A549 (cell line): ENCODE measurements around the gene AKIRIN1. TPM values are rescaled to one million over a fixed set of nuclear protein-coding genes. Genes with fewer than 3 reads are reported as not detected.
"Not testable (repeated sequence)": the region's sequence is repeated elsewhere in the genome, so short reads cannot be mapped to it uniquely, and the experiment has no call there.

Experiments
- ATAC-seq, 2 experiments: fragments of 200-7000 bp in 1 of 2; fragments of >200 bp in 1 of 2; cut with Nextera tagmentation in 1 of 2; cut with Tn5 transposase in 1 of 2; 3 replicates each; pipeline versions ENCODE4 v1.8.0 to v1.9.1; 2018 to 2020; ENCODE audit warnings: mild to moderate bottlenecking in 1 of 2, moderate library complexity in 1 of 2
- CTCF ChIA-PET: fragments of 300-600 bp; sonication (Branson Sonifier 250); formaldehyde crosslinking; extraction: SDS; loops from one replicate; lab custom pipeline; 2021; ENCODE audit warnings: antibody characterized with exemption, inconsistent platforms; lab: Yijun Ruan, JAX
- POLR2A ChIA-PET: fragments of 350-600 bp; formaldehyde crosslinking; extraction: SDS; loops from one replicate; lab custom pipeline; 2021; ENCODE audit warnings: antibody characterized with exemption, inconsistent platforms; lab: Yijun Ruan, JAX
- DNase-seq, 2 experiments: peaks; one replicate each; pipeline versions ENCODE4 v3.0.0 to v3.0.0-alpha.2; 2011 to 2016; ENCODE audit warnings: low read depth in 1 of 2, low spot score in 1 of 2
- FAIRE-seq: peaks from 2 replicates; lab custom pipeline; 2011; peaks lifted over from hg19 to GRCh38; lab: Jason Lieb, UNC
- H3K27ac ChIP-seq, 2 experiments: fragments of >200 bp; sonication (Bioruptor Twin); formaldehyde crosslinking; 3 replicates each; pipeline ENCODE4 v1.5.1; 2016 to 2017
- H3K4me1 ChIP-seq: fragments of >200 bp; sonication (Bioruptor Twin); formaldehyde crosslinking; 3 replicates; pipeline ENCODE4 v1.6.1; 2016
- H3K4me2 ChIP-seq: fragments of >200 bp; sonication (Bioruptor Twin); formaldehyde crosslinking; 3 replicates; pipeline ENCODE4 v1.6.1; 2016
- H3K4me3 ChIP-seq: fragments of >200 bp; sonication (Bioruptor Twin); formaldehyde crosslinking; 3 replicates; pipeline ENCODE4 v1.5.1; 2016
- H3K9me3 ChIP-seq: fragments of >200 bp; sonication (Bioruptor Twin); formaldehyde crosslinking; 3 replicates; pipeline ENCODE4 v1.6.1; 2016
- ATOH8 ChIP-seq: fragments of 250-450 bp; sonication (Bioruptor Pico); IDR thresholded peaks from 2 replicates; pipeline ENCODE4 v1.5.0; 2020; ENCODE audit warnings: low read depth, mild to moderate bottlenecking, moderate library complexity
- BHLHE40 ChIP-seq: IDR thresholded peaks from 2 replicates; pipeline ENCODE4 v1.6.1; 2012; ENCODE audit warnings: low read depth, low read length, inconsistent platforms
- CBX8 ChIP-seq: fragments of 200-600 bp; sonication (generic); IDR thresholded peaks from 2 replicates; pipeline ENCODE4 v1.6.1; 2016
- CHD2 ChIP-seq: fragments of 150-350 bp; IDR thresholded peaks from 2 replicates; pipeline ENCODE4 v1.6.1; 2014; ENCODE audit warnings: low read length; ENCODE audit not compliant: partially characterized antibody
- FOXS1 ChIP-seq: fragments of 250-450 bp; sonication (Bioruptor Pico); IDR thresholded peaks from 2 replicates; pipeline ENCODE4 v1.5.0; 2020; ENCODE audit warnings: mild to moderate bottlenecking, moderate library complexity
- HEYL ChIP-seq: fragments of 250-450 bp; sonication (Bioruptor Pico); IDR thresholded peaks from 2 replicates; pipeline ENCODE4 v1.8.0; 2021; ENCODE audit warnings: mild to moderate bottlenecking, moderate library complexity
- HMGXB4 ChIP-seq: fragments of 250-450 bp; sonication (Bioruptor Pico); IDR thresholded peaks from 2 replicates; pipeline ENCODE4 v1.5.0; 2021; ENCODE audit warnings: mild to moderate bottlenecking, moderate library complexity, borderline replicate concordance
- JUN ChIP-seq, 2 experiments: fragments of >200 bp; sonication (Bioruptor Twin); formaldehyde crosslinking; IDR thresholded peaks; 2 replicates in 1 of 2; 3 replicates in 1 of 2; pipeline ENCODE4 v1.6.1; 2016 to 2017
- JUNB ChIP-seq: fragments of >200 bp; sonication (Bioruptor Twin); formaldehyde crosslinking; IDR thresholded peaks from 2 replicates; pipeline ENCODE4 v1.6.1; 2016
- MAZ ChIP-seq: fragments of 150-350 bp; IDR thresholded peaks from 2 replicates; pipeline ENCODE4 v1.6.1; 2014; ENCODE audit warnings: antibody characterized with exemption, low read depth, low read length, borderline replicate concordance
- NR3C1 ChIP-seq: fragments of >200 bp; sonication (Bioruptor Twin); formaldehyde crosslinking; IDR thresholded peaks from 3 replicates; pipeline ENCODE4 v1.6.1; 2017
- PBX3 ChIP-seq: IDR thresholded peaks from 2 replicates; pipeline ENCODE4 v1.6.1; 2012
- RAD21 ChIP-seq, 2 experiments: fragments of >200 bp in 1 of 2; sonication (Bioruptor Twin) in 1 of 2; formaldehyde crosslinking in 1 of 2; IDR thresholded peaks in 1 of 2; conservative IDR thresholded peaks in 1 of 2; 2 replicates in 1 of 2; 3 replicates in 1 of 2; pipeline ENCODE4 v1.6.1; 2012 to 2018; ENCODE audit warnings: inconsistent platforms in 1 of 2
- RARB ChIP-seq: fragments of 250-450 bp; sonication (Bioruptor Pico); IDR thresholded peaks from 2 replicates; pipeline ENCODE4 v1.8.0; 2021; ENCODE audit warnings: mild to moderate bottlenecking, moderate library complexity
- RNF2 ChIP-seq: fragments of 200-600 bp; sonication (generic); IDR thresholded peaks from 2 replicates; pipeline ENCODE4 v1.6.1; 2016; ENCODE audit warnings: low read depth, mild to moderate bottlenecking, antibody characterized with exemption, moderate library complexity, borderline replicate concordance
- SREBF2 ChIP-seq: fragments of 450-650 bp; IDR thresholded peaks from 2 replicates; pipeline ENCODE4 v1.6.1; 2014; ENCODE audit warnings: mild to moderate bottlenecking, moderate library complexity
- TFCP2L1 ChIP-seq: fragments of 250-450 bp; sonication (Bioruptor Pico); IDR thresholded peaks from 2 replicates; pipeline ENCODE4 v1.5.0; 2021; ENCODE audit warnings: mild to moderate bottlenecking
- ZC3H11A ChIP-seq: fragments of 450-650 bp; IDR thresholded peaks from 2 replicates; pipeline ENCODE4 v1.6.1; 2014; ENCODE audit warnings: antibody characterized with exemption, mild to moderate bottlenecking
- ZFP36 ChIP-seq: fragments of 450-650 bp; IDR thresholded peaks from 2 replicates; pipeline ENCODE4 v1.6.1; 2014; ENCODE audit warnings: borderline replicate concordance; ENCODE audit not compliant: partially characterized antibody
- WGBS: methylation state at CpG from one replicate; pipeline ENCODE4 v1.1.6; 2017; ENCODE audit errors: missing lambda C conversion rate; 5-methylcytosine and 5-hydroxymethylcytosine counted together
- polyA plus RNA-seq, 4 experiments: library from polyadenylated mRNA; depleted of rRNA in 3 of 4; stranded (reverse); fragments of >200 nt; fragmentation: RNase III in 1 of 4; extraction: RNeasy Plus Mini Kit Qiagen cat#74134 plus additional on column Dnase treatment in 1 of 4; gene quantifications; 2 replicates in 3 of 4; 3 replicates in 1 of 4; pipeline ENCODE4 v1.2.3, GENCODE V29; 2011 to 2017
- small RNA-seq, 6 experiments: library from RNA; depleted of rRNA; stranded (forward); fragments of <200 nt; gene quantifications; one replicate each; pipeline ENCODE3, GENCODE V24; 2012

Gene AKIRIN1
- polyA plus RNA-seq, 2 of the 4 experiments (the other 2 are of a cell fraction) = 37.7 to 72.0 TPM

- TF ChIP-seq HEYL (CRISPR knock-in tag) = no peak
- TF ChIP-seq SREBF2 = no peak
- TF ChIP-seq NR3C1 = no peak
- TF ChIP-seq JUNB = no peak
- no peak for TF ChIP-seq HMGXB4 (CRISPR knock-in tag)
- TF ChIP-seq FOXS1 (CRISPR knock-in tag) = no peak
- no peak for TF ChIP-seq MAZ
- no peak for TF ChIP-seq RARB (CRISPR knock-in tag)
- no peak for TF ChIP-seq CHD2
- no peak for TF ChIP-seq ATOH8 (CRISPR knock-in tag)
- TF ChIP-seq TFCP2L1 (CRISPR knock-in tag) = no peak
- TF ChIP-seq RAD21 (conservative IDR thresholded peaks at IDR 0.05 in 1 of 2, IDR thresholded peaks at IDR 0.05 in 1 of 2) = no peak
- TF ChIP-seq RNF2 = no peak
- no peak for TF ChIP-seq ZC3H11A
- no peak for TF ChIP-seq BHLHE40
- TF ChIP-seq CBX8 = no peak
- TF ChIP-seq ZFP36 = no peak
- no peak for TF ChIP-seq JUN (IDR thresholded peaks at IDR 0.05)
- TF ChIP-seq PBX3 = no peak
- Histone ChIP-seq H3K9me3 (no peaks in the 10 kb centered on the region), H3K4me1 (peaks cover 5% of the 10 kb centered on the region; the same call in 1 of the 3 replicates), H3K4me2 (no peak overlapping the region), H3K4me3 (no peak overlapping the region), H3K27ac (no peak overlapping the region)
- WGBS = 87% methylated on average over 4 of the region's 4 CpGs
- ChIA-PET POLR2A (no interaction called here), CTCF (interaction anchor here (0.7 kb wide), 1 partner anchor 51 kb away, joined by 4 read pairs; no protein-coding TSS in a partner anchor)
- ATAC-seq (no peak), DNase-seq (no peak), FAIRE-seq (no peak)
These were observed 60.9 kb downstream of the AKIRIN1 start for GRCh38 chr1:39051956-39052355.

- H3K4me2 ChIP-seq, CTCF ChIA-PET, H3K4me1 ChIP-seq, H3K9me3 ChIP-seq, H3K4me3 ChIP-seq, DNase-seq, ATAC-seq, H3K27ac ChIP-seq, POLR2A ChIA-PET, FAIRE-seq: not testable (repeated sequence)
- 87% methylated on average over 8 of the region's 8 CpGs for WGBS
These were observed 64.2 kb downstream of the AKIRIN1 start for GRCh38 chr1:39055213-39055710.

Small RNA genes lying within 50 kb of the gene (small RNA-seq; reads per million reads assigned to genes)
- gene RF00019 = 0 reads per million in 6 experiments

Other genes starting within 250 kb of the AKIRIN1 start
- gene RRAGC, start 131.5 kb upstream of the AKIRIN1 start, polyA plus RNA-seq (2011; rRNA removed) = 10.9 and 13.5 TPM in 2 replicates
- 14.1 to 18.0 TPM (median 16.3 TPM) in 3 replicates for gene RRAGC, start 131.5 kb upstream of the AKIRIN1 start, polyA plus RNA-seq (2017; fragmentation: RNase III; extraction: RNeasy Plus Mini Kit Qiagen cat#74134 plus additional on column Dnase treatment)
- gene MYCBP, start 117.9 kb upstream of the AKIRIN1 start, polyA plus RNA-seq (2011; rRNA removed) = 20.8 and 25.5 TPM in 2 replicates
- gene MYCBP, start 117.9 kb upstream of the AKIRIN1 start, polyA plus RNA-seq (2017; fragmentation: RNase III; extraction: RNeasy Plus Mini Kit Qiagen cat#74134 plus additional on column Dnase treatment) = 25.0 to 29.4 TPM (median 27.8 TPM) in 3 replicates
- 0.20 TPM in 1 of 2 replicates, not detected in the other for gene GJA9, start 109.7 kb upstream of the AKIRIN1 start, polyA plus RNA-seq (2011; rRNA removed)
- gene GJA9, start 109.7 kb upstream of the AKIRIN1 start, polyA plus RNA-seq (2017; fragmentation: RNase III; extraction: RNeasy Plus Mini Kit Qiagen cat#74134 plus additional on column Dnase treatment) = 0.05 TPM in 1 of 3 replicates, not detected in the others
- gene RHBDL2, start 49.4 kb upstream of the AKIRIN1 start, polyA plus RNA-seq (2011; rRNA removed) = 2.5 and 2.6 TPM in 2 replicates
- gene RHBDL2, start 49.4 kb upstream of the AKIRIN1 start, polyA plus RNA-seq (2017; fragmentation: RNase III; extraction: RNeasy Plus Mini Kit Qiagen cat#74134 plus additional on column Dnase treatment) = 3.4 to 3.7 TPM (median 3.6 TPM) in 3 replicates
- 521 and 711 TPM in 2 replicates for gene NDUFS5, start 35.1 kb downstream of the AKIRIN1 start, polyA plus RNA-seq (2011; rRNA removed)
- 534 to 612 TPM (median 540 TPM) in 3 replicates for gene NDUFS5, start 35.1 kb downstream of the AKIRIN1 start, polyA plus RNA-seq (2017; fragmentation: RNase III; extraction: RNeasy Plus Mini Kit Qiagen cat#74134 plus additional on column Dnase treatment)
- 64.2 and 75.7 TPM in 2 replicates for gene MACF1, start 213.4 kb downstream of the AKIRIN1 start, polyA plus RNA-seq (2011; rRNA removed)
- gene MACF1, start 213.4 kb downstream of the AKIRIN1 start, polyA plus RNA-seq (2017; fragmentation: RNase III; extraction: RNeasy Plus Mini Kit Qiagen cat#74134 plus additional on column Dnase treatment) = 41.9 to 46.0 TPM (median 45.7 TPM) in 3 replicates